Mesenchymal stem cell (in vitro differentiated cells and primary cell): ENCODE data around the gene SARDH.

Experiments used
- DNase-seq: peaks from one replicate; pipeline ENCODE4 v3.0.0-alpha.2; 2013
- H2AFZ ChIP-seq: one replicate; pipeline ENCODE4 v1.6.1; 2013; ENCODE audit warnings: low read depth, mild to moderate bottlenecking, control low read depth, inconsistent platforms, low read length, moderate library complexity
- H2AK5ac ChIP-seq: 2 replicates; pipeline ENCODE4 v1.6.1; 2013; ENCODE audit warnings: low read length, moderate library complexity, mild to moderate bottlenecking, inconsistent platforms; ENCODE audit not compliant: severe bottlenecking
- H2BK120ac ChIP-seq: one replicate; pipeline ENCODE4 v1.6.1; 2013; ENCODE audit warnings: low read depth, mild to moderate bottlenecking, inconsistent platforms, low read length, moderate library complexity
- H2BK12ac ChIP-seq, 2 experiments: one replicate each; pipeline ENCODE4 v1.6.1; 2013; ENCODE audit warnings: inconsistent platforms in 2 of 2, low read length in 2 of 2, mild to moderate bottlenecking in 2 of 2, moderate library complexity in 2 of 2, control low read depth in 1 of 2
- H2BK15ac ChIP-seq: one replicate; pipeline ENCODE4 v1.6.1; 2013; ENCODE audit warnings: mild to moderate bottlenecking, low read depth, inconsistent platforms; ENCODE audit not compliant: poor library complexity, severe bottlenecking
- H2BK5ac ChIP-seq: 2 replicates; pipeline ENCODE4 v1.6.1; 2013; ENCODE audit warnings: low read depth, mild to moderate bottlenecking, low read length, control low read depth, inconsistent platforms; ENCODE audit not compliant: poor library complexity, severe bottlenecking
- H3K14ac ChIP-seq, 2 experiments: one replicate each; pipeline ENCODE4 v1.6.1; 2013; ENCODE audit warnings: inconsistent platforms in 2 of 2, low read length in 2 of 2, control low read depth in 1 of 2, mild to moderate bottlenecking in 1 of 2, moderate library complexity in 1 of 2
- H3K18ac ChIP-seq, 2 experiments: one replicate each; pipeline ENCODE4 v1.6.1; 2013; ENCODE audit warnings: inconsistent platforms in 2 of 2, low read length in 2 of 2, control low read depth in 1 of 2, low read depth in 1 of 2, mild to moderate bottlenecking in 1 of 2
- H3K23ac ChIP-seq, 2 experiments: one replicate each; pipeline ENCODE4 v1.6.1; 2013; ENCODE audit warnings: inconsistent platforms in 2 of 2, low read length in 2 of 2, mild to moderate bottlenecking in 2 of 2, moderate library complexity in 2 of 2, control low read depth in 1 of 2
- H3K27ac ChIP-seq: 2 replicates; pipeline ENCODE4 v1.5.1; 2013; ENCODE audit warnings: mild to moderate bottlenecking, moderate library complexity, low read length, control low read depth, inconsistent platforms; ENCODE audit not compliant: poor library complexity, severe bottlenecking
- H3K27me3 ChIP-seq, 2 experiments: 2 replicates each; pipeline versions ENCODE4 v1.6.1 to v1.7.0; 2013; ENCODE audit warnings: low read length in 2 of 2, mild to moderate bottlenecking in 2 of 2, moderate library complexity in 2 of 2, control low read depth in 1 of 2, inconsistent platforms in 1 of 2; ENCODE audit not compliant: control insufficient read depth in 1 of 2, insufficient read depth in 1 of 2
- H3K36me3 ChIP-seq, 2 experiments: 2 replicates each; pipeline versions ENCODE4 v1.6.1 to v1.7.0; 2013; ENCODE audit warnings: low read length in 2 of 2, control low read depth in 1 of 2, inconsistent platforms in 1 of 2, low read depth in 1 of 2, mild to moderate bottlenecking in 1 of 2; ENCODE audit not compliant: insufficient read depth in 2 of 2, control insufficient read depth in 1 of 2
- H3K4ac ChIP-seq, 2 experiments: one replicate each; pipeline ENCODE4 v1.6.1; 2013; ENCODE audit warnings: inconsistent platforms in 2 of 2, low read length in 2 of 2, mild to moderate bottlenecking in 2 of 2, moderate library complexity in 2 of 2, control low read depth in 1 of 2, low read depth in 1 of 2
- H3K4me1 ChIP-seq: 2 replicates; pipeline ENCODE4 v1.6.1; 2013; ENCODE audit warnings: low read depth, low read length, control low read depth; ENCODE audit not compliant: control insufficient read depth, insufficient read depth
- H3K4me2 ChIP-seq: 2 replicates; pipeline ENCODE4 v1.6.1; 2013; ENCODE audit warnings: low read length, mild to moderate bottlenecking, inconsistent platforms; ENCODE audit not compliant: poor library complexity, severe bottlenecking
- H3K4me3 ChIP-seq, 2 experiments: 2 replicates each; pipeline versions ENCODE4 v1.5.1 to v1.7.0; 2013; ENCODE audit warnings: low read length in 2 of 2, mild to moderate bottlenecking in 2 of 2, control low read depth in 1 of 2, low read depth in 1 of 2; ENCODE audit not compliant: insufficient read depth in 1 of 2
- H3K79me1 ChIP-seq: replicated peaks from 2 replicates; pipeline ENCODE4 v1.6.1; 2013; ENCODE audit warnings: mild to moderate bottlenecking, control low read depth, low read length, inconsistent platforms; ENCODE audit not compliant: poor library complexity, severe bottlenecking
- H3K9ac ChIP-seq: 2 replicates; pipeline ENCODE4 v1.7.0; 2013; ENCODE audit warnings: mild to moderate bottlenecking, low read length, moderate library complexity
- H3K9me3 ChIP-seq: 2 replicates; pipeline ENCODE4 v1.7.0; 2013; ENCODE audit warnings: mild to moderate bottlenecking, low read length; ENCODE audit not compliant: control insufficient read depth
- H4K8ac ChIP-seq: one replicate; pipeline ENCODE4 v1.6.1; 2013; ENCODE audit warnings: inconsistent platforms, mild to moderate bottlenecking, low read length, moderate library complexity
- H4K91ac ChIP-seq: one replicate; pipeline ENCODE4 v1.6.1; 2013; ENCODE audit warnings: mild to moderate bottlenecking, low read length, inconsistent platforms
- WGBS: methylation state at CpG from one replicate; pipeline ENCODE4 v1.1.7; 2013; ENCODE audit warnings: mixed read lengths; 5-methylcytosine and 5-hydroxymethylcytosine counted together

The SARDH gene

GRCh38 chr9:133670466-133670865 lies 67.7 kb downstream of the SARDH start:
- Histone ChIP-seq H2BK12ac (no peak overlapping the region), H3K4me2 (no peak overlapping the region), H3K9me3 (no peaks in the 10 kb centered on the region), H3K9ac (no peak overlapping the region), H2BK15ac (no peak overlapping the region), H3K27me3 (peaks cover 22 to 25% of the 10 kb centered on the region in 2 experiments), H2BK120ac (no peak overlapping the region), H2AFZ (no peak overlapping the region), H3K4me1 (no peaks in the 10 kb centered on the region), H3K27ac (no peak overlapping the region), H3K4me3 (no peak overlapping the region), H3K23ac (no peak overlapping the region), H3K4ac (no peak overlapping the region), H4K8ac (no peak overlapping the region), H3K36me3 (no peaks in the 10 kb centered on the region), H3K18ac (no peak overlapping the region), H2AK5ac (no peak overlapping the region), H2BK5ac (no peak overlapping the region), H3K79me1 (no peaks in the 10 kb centered on the region), H3K14ac (no peak overlapping the region), H4K91ac (no peak overlapping the region)
- no peak for DNase-seq
- WGBS = 93% methylated on average over 17 of the region's 17 CpGs

- Histone ChIP-seq H3K23ac (no peak overlapping the region), H2AFZ (no peak overlapping the region), H3K18ac (no peak overlapping the region), H2AK5ac (no peak overlapping the region), H2BK120ac (no peak overlapping the region), H3K36me3 (no peaks in the 10 kb centered on the region), H3K14ac (no peak overlapping the region), H3K4me1 (peaks cover 2% of the 10 kb centered on the region), H4K91ac (no peak overlapping the region), H3K27ac (no peak overlapping the region), H2BK12ac (no peak overlapping the region), H3K4me2 (no peak overlapping the region), H3K79me1 (no peaks in the 10 kb centered on the region), H3K9me3 (no peaks in the 10 kb centered on the region), H2BK5ac (no peak overlapping the region), H4K8ac (no peak overlapping the region), H3K4ac (no peak overlapping the region), H3K27me3 (peaks cover 24 to 30% of the 10 kb centered on the region in 2 experiments), H3K4me3 (no peak overlapping the region), H2BK15ac (no peak overlapping the region), H3K9ac (no peak overlapping the region)
- WGBS = 84% methylated on average over 16 of the region's 16 CpGs
- no peak for DNase-seq
These were observed 68.9 kb downstream of the SARDH start for GRCh38 chr9:133669182-133669801.

DNA sequence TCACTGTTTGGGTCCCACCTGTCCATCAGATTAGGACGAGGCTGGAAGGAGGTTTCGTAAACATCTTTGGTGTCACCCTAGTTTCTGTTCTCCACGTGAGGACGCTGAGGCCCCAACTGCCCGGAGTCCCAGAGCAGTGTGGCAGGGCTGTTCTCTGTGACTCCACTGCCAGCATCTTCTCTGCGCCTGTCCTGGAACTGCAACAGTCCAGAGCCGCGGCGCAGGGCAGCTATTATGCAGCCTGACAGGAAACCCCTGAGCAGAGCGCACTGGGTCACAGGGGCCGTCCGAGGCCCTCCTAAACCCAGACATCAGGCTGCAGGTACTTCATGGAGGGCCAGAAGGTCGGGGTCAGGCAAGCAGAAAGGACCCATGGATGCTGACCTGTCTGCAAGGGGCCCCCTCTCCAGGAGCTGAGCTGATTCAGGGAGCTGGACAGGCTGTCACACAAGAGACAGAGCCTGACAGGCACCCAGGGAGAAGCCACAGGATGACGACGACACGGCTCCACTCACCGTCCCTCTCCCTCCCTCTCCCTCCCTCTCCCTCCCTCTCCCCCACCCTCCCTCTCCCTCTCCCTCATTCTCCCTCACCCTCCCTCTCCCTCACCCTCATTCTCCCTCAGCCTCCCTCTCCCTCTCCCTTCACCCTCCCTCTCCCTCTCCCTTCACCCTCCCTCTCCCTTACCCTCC lies 70.2 kb downstream of the SARDH start:
- no peak overlapping the region for H2BK120ac ChIP-seq
- no peak for DNase-seq
- no peak overlapping the region for H3K18ac ChIP-seq
- H3K4me3 ChIP-seq = no peak overlapping the region
- H3K9ac ChIP-seq = no peak overlapping the region
- H3K9me3 ChIP-seq = no peaks in the 10 kb centered on the region
- no peak overlapping the region for H2BK5ac ChIP-seq
- peaks cover 32 to 33% of the 10 kb centered on the region in 2 experiments for H3K27me3 ChIP-seq
- WGBS = 59% methylated on average over 17 of the region's 17 CpGs
- H3K4ac ChIP-seq = no peak overlapping the region
- H4K91ac ChIP-seq = no peak overlapping the region
- no peak overlapping the region for H3K27ac ChIP-seq
- no peaks in the 10 kb centered on the region for H3K79me1 ChIP-seq
- no peak overlapping the region for H3K4me2 ChIP-seq
- no peak overlapping the region for H2BK15ac ChIP-seq
- H2BK12ac ChIP-seq = no peak overlapping the region
- no peak overlapping the region for H2AFZ ChIP-seq
- no peak overlapping the region for H4K8ac ChIP-seq
- H3K14ac ChIP-seq = no peak overlapping the region
- no peak overlapping the region for H2AK5ac ChIP-seq
- peaks cover 2% of the 10 kb centered on the region for H3K4me1 ChIP-seq
- H3K23ac ChIP-seq = no peak overlapping the region
- no peaks in the 10 kb centered on the region for H3K36me3 ChIP-seq

- Histone ChIP-seq H2BK15ac (no peak overlapping the region), H4K8ac (no peak overlapping the region), H3K27me3 (peaks cover 43 to 44% of the 10 kb centered on the region in 2 experiments), H2BK120ac (no peak overlapping the region), H3K27ac (no peak overlapping the region), H2AK5ac (no peak overlapping the region), H4K91ac (no peak overlapping the region), H2AFZ (no peak overlapping the region), H2BK5ac (no peak overlapping the region), H3K9me3 (no peaks in the 10 kb centered on the region), H3K18ac (no peak overlapping the region), H3K4me2 (no peak overlapping the region), H3K9ac (no peak overlapping the region), H3K4me3 (no peak overlapping the region), H3K36me3 (no peaks in the 10 kb centered on the region), H3K14ac (no peak overlapping the region), H3K4ac (no peak overlapping the region), H3K23ac (no peak overlapping the region), H3K79me1 (no peaks in the 10 kb centered on the region), H3K4me1 (peaks cover 2% of the 10 kb centered on the region), H2BK12ac (no peak overlapping the region)
- DNase-seq = no peak
- WGBS = 83% methylated on average over 11 of the region's 11 CpGs
These were observed 71.3 kb downstream of the SARDH start for GRCh38 chr9:133666845-133667244.
